Measurements from ENCODE around the gene HUNK. TPM values are rescaled to one million over a fixed set of nuclear protein-coding genes. Genes with fewer than 3 reads are reported as not detected.

Gene HUNK
- total RNA-seq, 1 experiment from 2014 or later, result not detected

DNA sequence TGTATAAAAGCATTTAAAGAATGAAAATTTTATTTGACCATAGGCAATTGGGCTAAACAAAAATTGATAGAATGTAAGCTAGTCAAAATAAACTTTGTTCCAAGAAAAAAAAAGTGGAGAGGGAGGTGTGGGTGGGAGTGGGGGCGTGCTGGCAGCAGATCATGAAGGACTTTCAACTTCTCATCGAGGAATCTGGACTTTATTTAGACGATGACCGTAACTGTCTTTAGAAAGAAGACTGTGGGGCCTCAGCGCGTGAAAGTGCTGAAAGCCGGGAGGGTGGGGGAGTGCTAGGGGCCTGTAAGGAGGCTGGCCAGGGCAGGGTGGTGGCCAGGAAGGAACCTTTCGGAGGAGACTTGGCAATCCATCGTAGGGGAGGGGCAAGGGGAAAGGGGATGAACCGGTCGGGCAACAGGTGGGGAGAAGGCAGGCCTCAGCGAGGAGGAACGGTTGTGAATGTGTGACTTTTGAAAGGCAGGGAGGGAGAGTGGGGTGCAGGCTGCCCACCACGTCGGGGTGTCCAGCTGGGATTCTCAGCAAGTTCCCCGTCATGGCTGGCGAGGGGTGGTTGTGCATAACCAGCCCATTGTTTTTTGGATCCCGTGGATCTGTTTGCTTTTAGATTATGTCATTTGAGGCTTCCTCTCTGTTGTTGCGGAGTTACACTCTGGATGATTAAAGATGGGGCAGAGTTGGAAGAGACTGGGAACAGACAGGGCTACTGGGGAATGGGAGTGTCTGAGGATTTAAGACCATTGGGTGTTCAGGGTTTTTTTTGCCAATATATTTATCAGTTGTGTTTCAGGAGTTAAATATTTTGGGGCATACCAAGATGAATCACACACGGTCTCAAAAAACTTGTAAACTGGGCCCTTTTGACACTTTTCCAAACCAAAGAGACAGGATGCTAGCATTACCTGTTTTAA, 35.5 kb downstream of the HUNK start:
- Mint-ChIP-seq H3K27ac (ENCODE audit: low read depth, unreplicated experiment) (no peak overlapping the region), H3K27me3 (ENCODE audit: insufficient read depth, unreplicated experiment) (peaks cover 14% of the 10 kb centered on the region), H3K9me3 (ENCODE audit: unreplicated experiment) (no peaks in the 10 kb centered on the region), H3K36me3 (ENCODE audit: insufficient read depth, unreplicated experiment) (no peaks in the 10 kb centered on the region), H3K4me3 (ENCODE audit: unreplicated experiment) (no peak overlapping the region), H3K4me1 (ENCODE audit: insufficient read depth, unreplicated experiment) (peaks cover 7% of the 10 kb centered on the region)
- intact Hi-C loops (cut with micrococcal nuclease), result no loop called here
- ChIA-PET CTCF (interaction anchor here (0.7 kb wide), 1 partner anchor 10 kb away, joined by 3 read pairs; no protein-coding TSS in a partner anchor), POLR2A (no interaction called here)
- no peak for DNase-seq (ENCODE audit: unreplicated experiment)
- BruUV-seq (replicated peaks), result no TSS peak
- TF ChIP-seq, protein P1, sequence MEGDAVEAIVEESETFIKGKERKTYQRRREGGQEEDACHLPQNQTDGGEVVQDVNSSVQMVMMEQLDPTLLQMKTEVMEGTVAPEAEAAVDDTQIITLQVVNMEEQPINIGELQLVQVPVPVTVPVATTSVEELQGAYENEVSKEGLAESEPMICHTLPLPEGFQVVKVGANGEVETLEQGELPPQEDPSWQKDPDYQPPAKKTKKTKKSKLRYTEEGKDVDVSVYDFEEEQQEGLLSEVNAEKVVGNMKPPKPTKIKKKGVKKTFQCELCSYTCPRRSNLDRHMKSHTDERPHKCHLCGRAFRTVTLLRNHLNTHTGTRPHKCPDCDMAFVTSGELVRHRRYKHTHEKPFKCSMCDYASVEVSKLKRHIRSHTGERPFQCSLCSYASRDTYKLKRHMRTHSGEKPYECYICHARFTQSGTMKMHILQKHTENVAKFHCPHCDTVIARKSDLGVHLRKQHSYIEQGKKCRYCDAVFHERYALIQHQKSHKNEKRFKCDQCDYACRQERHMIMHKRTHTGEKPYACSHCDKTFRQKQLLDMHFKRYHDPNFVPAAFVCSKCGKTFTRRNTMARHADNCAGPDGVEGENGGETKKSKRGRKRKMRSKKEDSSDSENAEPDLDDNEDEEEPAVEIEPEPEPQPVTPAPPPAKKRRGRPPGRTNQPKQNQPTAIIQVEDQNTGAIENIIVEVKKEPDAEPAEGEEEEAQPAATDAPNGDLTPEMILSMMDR (IDR thresholded peaks at IDR 0.05; ENCODE audit: unreplicated experiment), result no peak

DNA sequence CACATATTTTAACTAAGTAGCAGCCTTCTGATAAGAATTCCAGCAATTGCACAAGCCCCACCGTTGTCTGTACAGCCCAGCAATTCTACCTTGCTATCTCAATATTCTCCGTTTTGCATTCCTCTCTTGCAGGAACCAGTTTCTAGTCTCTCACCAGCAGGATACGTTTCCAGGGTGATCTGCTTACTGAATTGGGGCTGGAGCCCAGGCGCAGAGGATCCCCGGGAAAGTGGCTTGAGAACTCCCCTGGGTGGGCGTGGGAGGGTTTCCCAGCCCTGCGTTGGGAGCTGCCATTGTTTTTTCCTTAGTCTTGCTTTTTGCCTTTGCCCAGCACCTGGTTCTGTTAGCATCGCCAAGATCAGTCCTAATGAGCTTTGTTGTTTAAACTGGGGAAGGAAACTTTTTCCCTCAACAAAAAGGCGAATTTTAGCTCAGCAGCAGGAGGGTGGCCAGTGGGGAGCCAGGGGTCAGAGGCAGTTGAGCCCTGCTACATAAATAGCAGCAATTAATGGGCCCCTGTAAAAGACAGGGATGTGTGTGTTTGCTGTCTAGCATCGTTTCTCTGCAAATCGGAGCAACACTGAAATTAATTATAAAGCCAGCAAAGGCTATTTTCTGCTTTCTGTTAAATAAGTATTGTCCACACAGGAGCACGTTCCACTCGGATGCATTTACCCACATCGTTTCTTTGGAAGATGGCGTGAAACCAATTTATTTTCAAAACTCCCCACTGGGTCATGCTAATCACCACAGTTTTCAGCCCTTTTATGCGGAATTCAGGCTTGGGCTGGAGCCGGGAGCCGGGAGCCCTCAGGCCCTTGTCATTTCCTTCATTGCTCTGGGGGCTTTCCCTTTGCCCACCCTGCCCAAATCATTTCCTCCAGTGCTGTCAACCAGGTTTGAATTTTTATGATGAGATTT, 36.6 kb downstream of the HUNK start:
- ChIA-PET POLR2A (no interaction called here), CTCF (no interaction called here)
- no peaks in the 10 kb centered on the region for H3K36me3 Mint-ChIP-seq (ENCODE audit: insufficient read depth, unreplicated experiment)
- intact Hi-C loops (cut with micrococcal nuclease), result no loop called here
- BruUV-seq (replicated peaks), result no TSS peak
- no peak overlapping the region for H3K4me3 Mint-ChIP-seq (ENCODE audit: unreplicated experiment)
- peaks cover 13% of the 10 kb centered on the region for H3K27me3 Mint-ChIP-seq (ENCODE audit: insufficient read depth, unreplicated experiment)
- peaks cover 7% of the 10 kb centered on the region for H3K4me1 Mint-ChIP-seq (ENCODE audit: insufficient read depth, unreplicated experiment)
- no peak overlapping the region for H3K27ac Mint-ChIP-seq (ENCODE audit: low read depth, unreplicated experiment)
- no peak for DNase-seq (ENCODE audit: unreplicated experiment)
- TF ChIP-seq, protein P1 (IDR thresholded peaks at IDR 0.05; ENCODE audit: unreplicated experiment), result no peak
- no peaks in the 10 kb centered on the region for H3K9me3 Mint-ChIP-seq (ENCODE audit: unreplicated experiment)

DNA sequence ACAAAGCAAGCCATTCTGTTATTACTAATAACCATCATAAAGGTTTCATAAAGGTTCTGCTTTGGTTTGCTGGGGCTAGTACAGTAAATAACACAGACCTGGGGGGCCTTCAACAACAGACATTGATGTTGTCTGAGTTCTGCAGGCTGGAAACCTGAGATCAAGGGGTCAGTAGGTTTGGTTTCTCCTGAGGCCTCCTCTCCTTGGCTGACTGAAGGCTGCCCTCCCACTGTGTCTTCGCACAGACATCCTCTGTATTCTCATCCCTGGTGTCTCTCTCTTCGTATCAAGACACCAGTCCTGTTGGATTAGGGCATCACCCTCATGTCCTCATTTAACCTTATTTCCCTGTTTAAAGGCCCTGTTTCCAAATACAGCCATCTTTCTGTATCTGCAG, 37.3 kb downstream of the HUNK start:
- Mint-ChIP-seq H3K27me3 (ENCODE audit: insufficient read depth, unreplicated experiment) (peaks cover 7% of the 10 kb centered on the region), H3K9me3 (ENCODE audit: unreplicated experiment) (no peaks in the 10 kb centered on the region), H3K27ac (ENCODE audit: low read depth, unreplicated experiment) (no peak overlapping the region), H3K4me1 (ENCODE audit: insufficient read depth, unreplicated experiment) (peaks cover 7% of the 10 kb centered on the region), H3K4me3 (ENCODE audit: unreplicated experiment) (no peak overlapping the region), H3K36me3 (ENCODE audit: insufficient read depth, unreplicated experiment) (no peaks in the 10 kb centered on the region)
- ChIA-PET CTCF (no interaction called here), POLR2A (no interaction called here)
- TF ChIP-seq, protein P1 (IDR thresholded peaks at IDR 0.05; ENCODE audit: unreplicated experiment), result no peak
- DNase-seq (ENCODE audit: unreplicated experiment), result no peak
- BruUV-seq (replicated peaks), result no TSS peak
- intact Hi-C loops (cut with micrococcal nuclease), result no loop called here
